Endodermal cell (in vitro differentiated cells): Measurements from ENCODE around the gene EFCAB14. TPM values are rescaled to one million over a fixed set of nuclear protein-coding genes. Genes with fewer than 3 reads are reported as not detected.

Source experiments
- DNase-seq: peaks from one replicate; pipeline ENCODE4 v3.0.0-alpha.2; 2017
- H3K27ac ChIP-seq: 2 replicates; pipeline ENCODE4 v1.5.1; 2013; ENCODE audit warnings: mild to moderate bottlenecking, low read depth, low read length, moderate library complexity
- H3K27me3 ChIP-seq: 2 replicates; pipeline ENCODE4 v1.6.1; 2013; ENCODE audit warnings: mild to moderate bottlenecking, low read length, moderate library complexity; ENCODE audit not compliant: insufficient read depth, control insufficient read depth, poor library complexity, severe bottlenecking
- H3K36me3 ChIP-seq: 2 replicates; pipeline ENCODE4 v1.7.0; 2013; ENCODE audit warnings: mild to moderate bottlenecking, low read length, moderate library complexity; ENCODE audit not compliant: control insufficient read depth, insufficient read depth
- H3K4me1 ChIP-seq: one replicate; pipeline ENCODE4 v1.7.0; 2013; ENCODE audit warnings: low read length; ENCODE audit not compliant: control insufficient read depth, insufficient read depth
- H3K4me3 ChIP-seq: 2 replicates; pipeline ENCODE4 v1.5.1; 2013; ENCODE audit warnings: mild to moderate bottlenecking, low read length, moderate library complexity
- H3K9ac ChIP-seq: 2 replicates; pipeline ENCODE4 v1.6.1; 2013; ENCODE audit warnings: mild to moderate bottlenecking, low read length, moderate library complexity; ENCODE audit not compliant: poor library complexity, severe bottlenecking; ENCODE audit errors: extremely low read depth
- H3K9me3 ChIP-seq: 2 replicates; pipeline ENCODE4 v1.6.1; 2013; ENCODE audit warnings: mild to moderate bottlenecking, low read length, moderate library complexity; ENCODE audit not compliant: control insufficient read depth
- H3K27ac Mint-ChIP-seq: 2 replicates; pipeline ENCODE4 v1.8.0; 2020; ENCODE audit warnings: mixed read lengths
- H3K27me3 Mint-ChIP-seq: 2 replicates; pipeline ENCODE4 v1.8.0; 2021; ENCODE audit warnings: mild to moderate bottlenecking, mixed read lengths; ENCODE audit not compliant: insufficient read depth
- H3K36me3 Mint-ChIP-seq: 2 replicates; pipeline ENCODE4 v1.8.0; 2020; ENCODE audit warnings: low read depth, mixed read lengths
- H3K4me1 Mint-ChIP-seq: 2 replicates; pipeline ENCODE4 v1.8.0; 2020; ENCODE audit warnings: mixed read lengths
- H3K4me3 Mint-ChIP-seq: 2 replicates; pipeline ENCODE4 v1.8.0; 2020; ENCODE audit warnings: mild to moderate bottlenecking, moderate library complexity, mixed read lengths
- H3K9me3 Mint-ChIP-seq: 2 replicates; pipeline ENCODE4 v1.8.0; 2020; ENCODE audit warnings: mild to moderate bottlenecking, mixed read lengths
- WGBS, 2 experiments: methylation state at CpG; one replicate each; pipeline versions ENCODE4 v1.1.5 to v1.1.7; 2013; ENCODE audit warnings: missing lambda C conversion rate in 2 of 2, mixed read lengths in 1 of 2; ENCODE audit not compliant: insufficient coverage in 1 of 2, insufficient read length in 1 of 2; 5-methylcytosine and 5-hydroxymethylcytosine counted together
- total RNA-seq, 2 donors: library from RNA; stranded (reverse); fragmentation: NEBNext Ultra II Directional in 1 of 2; extraction: Animal tissue kit (Norgen Biotek cat#: 25700) in 1 of 2; gene quantifications; 2 replicates in 1 of 2; 3 replicates in 1 of 2; pipeline ENCODE4 v1.2.1, GENCODE V29; 2021
- TF ChIP-seq, protein P1 (sequence below): fragments of 200-600 bp; sonication (generic); conservative IDR thresholded peaks from 2 replicates; pipeline ENCODE4 v1.5.0; 2021; ENCODE audit warnings: antibody characterized with exemption, mild to moderate bottlenecking

The EFCAB14 gene
- total RNA-seq, 2 donors from 2014 or later, result 82.7 to 83.4 TPM

DNA sequence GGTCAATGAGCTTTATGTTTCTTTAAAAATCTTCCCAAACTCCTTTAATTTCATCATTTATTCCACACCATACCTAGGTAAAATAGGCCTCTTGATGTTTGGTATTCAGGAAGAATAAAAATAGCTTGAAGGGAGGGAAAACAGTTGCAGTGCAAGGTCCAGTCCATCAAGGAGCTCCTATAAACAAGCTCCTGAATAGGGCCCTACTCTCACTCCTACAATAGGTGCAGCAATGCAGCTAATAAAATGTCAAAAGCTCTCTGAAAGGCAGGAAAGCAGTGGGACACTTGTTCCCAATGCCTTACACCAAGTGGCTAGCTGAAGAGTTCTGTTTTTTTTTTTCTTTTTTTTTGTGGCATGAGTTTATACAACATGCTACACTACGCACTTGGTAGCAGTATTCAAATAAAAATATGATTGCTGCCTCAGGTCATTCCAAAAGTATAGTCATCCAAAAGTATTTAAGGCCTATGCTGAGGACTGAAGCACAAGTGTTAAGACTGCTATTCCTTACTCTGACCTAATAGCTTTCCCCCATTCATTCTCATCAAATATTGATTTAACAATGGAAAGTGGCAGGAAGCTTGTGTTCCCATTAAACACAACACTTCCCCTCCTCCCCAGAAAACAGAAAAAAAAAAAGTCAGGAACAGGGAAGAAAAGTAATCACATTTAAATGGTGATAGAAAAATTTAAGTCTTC, 37.4 kb downstream of the EFCAB14 start:
- no peaks in the 10 kb centered on the region for H3K4me1 ChIP-seq
- no peaks in the 10 kb centered on the region for H3K9me3 ChIP-seq
- no peak overlapping the region for H3K9ac ChIP-seq
- H3K27ac ChIP-seq, result no peak overlapping the region
- H3K27me3 ChIP-seq, result no peaks in the 10 kb centered on the region
- H3K4me1 Mint-ChIP-seq, result peaks cover 15% of the 10 kb centered on the region
- DNase-seq, result no peak
- no peaks in the 10 kb centered on the region for H3K9me3 Mint-ChIP-seq
- H3K36me3 Mint-ChIP-seq, result peaks cover 84% of the 10 kb centered on the region
- WGBS, 2 experiments, result 89% methylated on average over 1 of the region's 1 CpG; no CpG with 5 or more reads in 1 of the 2 experiments
- TF ChIP-seq, protein P1, sequence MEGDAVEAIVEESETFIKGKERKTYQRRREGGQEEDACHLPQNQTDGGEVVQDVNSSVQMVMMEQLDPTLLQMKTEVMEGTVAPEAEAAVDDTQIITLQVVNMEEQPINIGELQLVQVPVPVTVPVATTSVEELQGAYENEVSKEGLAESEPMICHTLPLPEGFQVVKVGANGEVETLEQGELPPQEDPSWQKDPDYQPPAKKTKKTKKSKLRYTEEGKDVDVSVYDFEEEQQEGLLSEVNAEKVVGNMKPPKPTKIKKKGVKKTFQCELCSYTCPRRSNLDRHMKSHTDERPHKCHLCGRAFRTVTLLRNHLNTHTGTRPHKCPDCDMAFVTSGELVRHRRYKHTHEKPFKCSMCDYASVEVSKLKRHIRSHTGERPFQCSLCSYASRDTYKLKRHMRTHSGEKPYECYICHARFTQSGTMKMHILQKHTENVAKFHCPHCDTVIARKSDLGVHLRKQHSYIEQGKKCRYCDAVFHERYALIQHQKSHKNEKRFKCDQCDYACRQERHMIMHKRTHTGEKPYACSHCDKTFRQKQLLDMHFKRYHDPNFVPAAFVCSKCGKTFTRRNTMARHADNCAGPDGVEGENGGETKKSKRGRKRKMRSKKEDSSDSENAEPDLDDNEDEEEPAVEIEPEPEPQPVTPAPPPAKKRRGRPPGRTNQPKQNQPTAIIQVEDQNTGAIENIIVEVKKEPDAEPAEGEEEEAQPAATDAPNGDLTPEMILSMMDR, result no peak
- H3K27me3 Mint-ChIP-seq, result no peaks in the 10 kb centered on the region
- H3K4me3 ChIP-seq, result no peak overlapping the region
- peaks cover 96% of the 10 kb centered on the region for H3K36me3 ChIP-seq
- no peak overlapping the region for H3K27ac Mint-ChIP-seq
- no peak overlapping the region for H3K4me3 Mint-ChIP-seq

DNA sequence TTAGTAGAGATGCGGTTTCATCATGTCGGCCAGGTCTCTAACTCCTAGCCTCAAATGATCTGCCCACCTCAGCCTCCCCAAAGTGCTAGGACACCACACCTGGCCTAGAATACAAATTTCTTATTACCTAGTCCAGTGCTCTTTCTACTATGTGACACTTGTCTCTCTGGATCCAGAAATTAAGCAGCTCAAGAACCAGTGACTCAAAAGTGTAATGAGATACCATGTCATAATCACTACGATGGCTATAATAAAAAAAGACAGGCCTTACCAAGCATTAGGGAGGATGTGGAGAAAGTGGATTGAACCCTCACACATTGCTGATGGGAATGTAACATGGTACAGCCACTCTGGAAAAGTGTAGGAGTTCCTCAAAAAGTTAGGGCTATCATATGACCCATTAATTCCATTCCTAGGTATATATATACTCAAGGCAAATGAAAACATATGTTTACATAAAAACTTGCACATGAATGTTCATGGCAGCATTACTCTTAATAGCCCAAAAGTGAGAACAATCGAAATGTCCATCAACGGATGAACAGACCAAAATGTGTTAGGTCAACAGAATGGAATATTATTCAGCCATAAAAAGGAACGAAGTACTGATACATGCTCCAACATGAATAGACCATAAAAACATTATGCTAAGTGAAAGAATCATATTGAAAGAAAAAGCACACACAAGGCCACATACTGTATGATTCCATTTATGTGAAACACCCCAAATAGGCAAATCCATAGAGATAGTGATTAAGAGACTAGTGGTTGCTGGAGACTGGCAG, 38.9 kb downstream of the EFCAB14 start:
- WGBS, 2 experiments, result 97 to 99% methylated on average over 5 to 6 of the region's 6 CpGs
- TF ChIP-seq, protein P1, result no peak
- no peak overlapping the region for H3K4me3 ChIP-seq
- H3K4me1 ChIP-seq, result no peaks in the 10 kb centered on the region
- peaks cover 83% of the 10 kb centered on the region for H3K36me3 Mint-ChIP-seq
- H3K4me3 Mint-ChIP-seq, result no peak overlapping the region
- H3K36me3 ChIP-seq, result peaks cover 96% of the 10 kb centered on the region
- no peak overlapping the region for H3K9ac ChIP-seq
- H3K4me1 Mint-ChIP-seq, result peaks cover 8% of the 10 kb centered on the region
- H3K27me3 ChIP-seq, result no peaks in the 10 kb centered on the region
- no peak overlapping the region for H3K27ac ChIP-seq
- no peak overlapping the region for H3K27ac Mint-ChIP-seq
- DNase-seq, result no peak
- no peaks in the 10 kb centered on the region for H3K9me3 ChIP-seq
- no peaks in the 10 kb centered on the region for H3K9me3 Mint-ChIP-seq
- H3K27me3 Mint-ChIP-seq, result no peaks in the 10 kb centered on the region

DNA sequence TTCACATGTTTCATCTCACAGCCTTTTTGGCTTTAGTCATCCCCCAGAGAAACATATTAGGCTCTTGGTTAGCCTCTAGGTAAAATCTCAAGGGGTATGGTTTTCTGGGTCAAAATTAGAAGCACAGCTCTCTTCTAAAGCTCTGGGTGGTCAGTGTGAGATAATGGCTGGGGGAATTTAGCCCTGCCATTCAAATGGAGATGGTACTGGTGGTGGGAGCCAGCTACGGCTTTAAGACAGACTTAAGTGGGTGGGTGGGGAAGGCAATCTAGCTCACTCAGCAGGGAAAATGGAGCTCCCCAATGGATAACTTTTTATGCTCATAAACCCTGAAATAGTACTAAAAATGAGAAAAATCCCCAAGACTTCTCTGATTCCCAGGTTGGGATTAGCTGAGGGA, 41.6 kb downstream of the EFCAB14 start:
- TF ChIP-seq, protein P1, result no peak
- Histone ChIP-seq H3K4me1 (peaks cover 4% of the 10 kb centered on the region), H3K27ac (no peak overlapping the region), H3K27me3 (no peaks in the 10 kb centered on the region), H3K4me3 (no peak overlapping the region), H3K9ac (no peak overlapping the region), H3K9me3 (no peaks in the 10 kb centered on the region), H3K36me3 (peaks cover 88% of the 10 kb centered on the region)
- H3K27me3 Mint-ChIP-seq, result no peaks in the 10 kb centered on the region
- H3K4me1 Mint-ChIP-seq, result peaks cover 20% of the 10 kb centered on the region
- 94% methylated on average over 1 of the region's 1 CpG; no CpG with 5 or more reads in 1 of the 2 experiments for WGBS, 2 experiments
- no peaks in the 10 kb centered on the region for H3K9me3 Mint-ChIP-seq
- H3K36me3 Mint-ChIP-seq, result peaks cover 64% of the 10 kb centered on the region
- H3K27ac Mint-ChIP-seq, result peak overlapping the region; percentile 41
- no peak overlapping the region for H3K4me3 Mint-ChIP-seq
- DNase-seq, result no peak
